ENCODE measurements around the gene MATN4. TPM values are rescaled to one million over a fixed set of nuclear protein-coding genes. Genes with fewer than 3 reads are reported as not detected.

MATN4 gene
- total RNA-seq, 2 donors from 2014 or later: 0.20 to 0.46 TPM

DNA sequence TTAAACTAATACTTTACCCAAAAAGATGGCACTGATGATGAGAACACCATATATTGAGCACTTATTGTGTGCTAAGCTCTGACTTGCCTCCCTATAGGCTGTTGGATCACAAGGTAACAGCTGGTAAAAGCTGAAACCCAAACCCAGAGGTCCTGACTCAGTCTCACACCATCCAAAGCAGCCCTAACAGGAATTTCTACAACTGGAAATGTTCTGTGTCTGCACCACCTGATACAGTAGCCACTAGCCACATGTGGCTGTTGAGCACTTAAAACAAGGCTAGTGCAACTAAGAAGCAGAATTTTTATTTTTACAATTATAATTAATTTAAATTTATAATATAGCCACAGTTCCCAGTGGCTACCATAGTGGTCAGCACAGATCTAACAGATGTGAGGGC lies 15.6 kb upstream of the MATN4 start:
- TF ChIP-seq, protein P1, sequence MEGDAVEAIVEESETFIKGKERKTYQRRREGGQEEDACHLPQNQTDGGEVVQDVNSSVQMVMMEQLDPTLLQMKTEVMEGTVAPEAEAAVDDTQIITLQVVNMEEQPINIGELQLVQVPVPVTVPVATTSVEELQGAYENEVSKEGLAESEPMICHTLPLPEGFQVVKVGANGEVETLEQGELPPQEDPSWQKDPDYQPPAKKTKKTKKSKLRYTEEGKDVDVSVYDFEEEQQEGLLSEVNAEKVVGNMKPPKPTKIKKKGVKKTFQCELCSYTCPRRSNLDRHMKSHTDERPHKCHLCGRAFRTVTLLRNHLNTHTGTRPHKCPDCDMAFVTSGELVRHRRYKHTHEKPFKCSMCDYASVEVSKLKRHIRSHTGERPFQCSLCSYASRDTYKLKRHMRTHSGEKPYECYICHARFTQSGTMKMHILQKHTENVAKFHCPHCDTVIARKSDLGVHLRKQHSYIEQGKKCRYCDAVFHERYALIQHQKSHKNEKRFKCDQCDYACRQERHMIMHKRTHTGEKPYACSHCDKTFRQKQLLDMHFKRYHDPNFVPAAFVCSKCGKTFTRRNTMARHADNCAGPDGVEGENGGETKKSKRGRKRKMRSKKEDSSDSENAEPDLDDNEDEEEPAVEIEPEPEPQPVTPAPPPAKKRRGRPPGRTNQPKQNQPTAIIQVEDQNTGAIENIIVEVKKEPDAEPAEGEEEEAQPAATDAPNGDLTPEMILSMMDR (conservative IDR thresholded peaks at IDR 0.05): no peak
- DNase-seq: no peak
- H3K36me3 Mint-ChIP-seq (ENCODE audit: low read depth): peaks cover 22% of the 10 kb centered on the region
- H3K4me1 Mint-ChIP-seq: peaks cover 9% of the 10 kb centered on the region
- H3K4me3 ChIP-seq (ENCODE audit: low read length): no peak overlapping the region
- no peaks in the 10 kb centered on the region for H3K27me3 ChIP-seq (ENCODE audit: control insufficient read depth, insufficient read depth, low read length, poor library complexity, severe bottlenecking)
- peaks cover 32% of the 10 kb centered on the region for H3K36me3 ChIP-seq (ENCODE audit: control insufficient read depth, insufficient read depth, low read length)
- no peaks in the 10 kb centered on the region for H3K9me3 Mint-ChIP-seq
- H3K27me3 Mint-ChIP-seq (ENCODE audit: insufficient read depth): no peaks in the 10 kb centered on the region
- H3K4me1 ChIP-seq (ENCODE audit: control insufficient read depth, insufficient read depth, low read length): no peaks in the 10 kb centered on the region
- H3K4me3 Mint-ChIP-seq: no peak overlapping the region
- no peak overlapping the region for H3K27ac Mint-ChIP-seq
- no peaks in the 10 kb centered on the region for H3K9me3 ChIP-seq (ENCODE audit: control insufficient read depth, low read length)
- H3K9ac ChIP-seq (ENCODE audit: extremely low read depth, low read length, poor library complexity, severe bottlenecking): no peak overlapping the region
- H3K27ac ChIP-seq (ENCODE audit: low read depth, low read length): no peak overlapping the region

- peaks cover 24% of the 10 kb centered on the region for H3K36me3 ChIP-seq (ENCODE audit: control insufficient read depth, insufficient read depth, low read length)
- WGBS, 2 experiments (ENCODE audit: insufficient coverage in 1 of 2, insufficient read length in 1 of 2): 75 to 77% methylated on average over 4 to 7 of the region's 7 CpGs
- H3K4me3 ChIP-seq (ENCODE audit: low read length): no peak overlapping the region
- Mint-ChIP-seq H3K27ac (no peak overlapping the region), H3K4me1 (peaks cover 9% of the 10 kb centered on the region), H3K9me3 (no peaks in the 10 kb centered on the region), H3K36me3 (ENCODE audit: low read depth) (peaks cover 15% of the 10 kb centered on the region), H3K4me3 (no peak overlapping the region), H3K27me3 (ENCODE audit: insufficient read depth) (no peaks in the 10 kb centered on the region)
- TF ChIP-seq, protein P1 (conservative IDR thresholded peaks at IDR 0.05): peak; percentile 56
- no peaks in the 10 kb centered on the region for H3K4me1 ChIP-seq (ENCODE audit: control insufficient read depth, insufficient read depth, low read length)
- no peak overlapping the region for H3K9ac ChIP-seq (ENCODE audit: extremely low read depth, low read length, poor library complexity, severe bottlenecking)
- DNase-seq: no peak
- H3K9me3 ChIP-seq (ENCODE audit: control insufficient read depth, low read length): no peaks in the 10 kb centered on the region
- H3K27me3 ChIP-seq (ENCODE audit: control insufficient read depth, insufficient read depth, low read length, poor library complexity, severe bottlenecking): no peaks in the 10 kb centered on the region
- H3K27ac ChIP-seq (ENCODE audit: low read depth, low read length): no peak overlapping the region
These were observed 14.9 kb upstream of the MATN4 start for GRCh38 chr20:45322952-45323383.

- no peak overlapping the region for H3K27ac Mint-ChIP-seq
- TF ChIP-seq, protein P1 (conservative IDR thresholded peaks at IDR 0.05): no peak
- no peak overlapping the region for H3K4me3 Mint-ChIP-seq
- Histone ChIP-seq H3K9ac (ENCODE audit: extremely low read depth, low read length, poor library complexity, severe bottlenecking) (no peak overlapping the region), H3K9me3 (ENCODE audit: control insufficient read depth, low read length) (no peaks in the 10 kb centered on the region), H3K27me3 (ENCODE audit: control insufficient read depth, insufficient read depth, low read length, poor library complexity, severe bottlenecking) (no peaks in the 10 kb centered on the region), H3K27ac (ENCODE audit: low read depth, low read length) (no peak overlapping the region), H3K4me1 (ENCODE audit: control insufficient read depth, insufficient read depth, low read length) (no peaks in the 10 kb centered on the region), H3K36me3 (ENCODE audit: control insufficient read depth, insufficient read depth, low read length) (peaks cover 9% of the 10 kb centered on the region), H3K4me3 (ENCODE audit: low read length) (no peak overlapping the region)
- 50 to 73% methylated on average over 2 to 4 of the region's 5 CpGs for WGBS, 2 experiments (ENCODE audit: insufficient coverage in 1 of 2, insufficient read length in 1 of 2)
- peaks cover 6% of the 10 kb centered on the region for H3K27me3 Mint-ChIP-seq (ENCODE audit: insufficient read depth)
- peaks cover 9% of the 10 kb centered on the region for H3K4me1 Mint-ChIP-seq
- peaks cover 4% of the 10 kb centered on the region for H3K36me3 Mint-ChIP-seq (ENCODE audit: low read depth)
- no peak for DNase-seq
- no peaks in the 10 kb centered on the region for H3K9me3 Mint-ChIP-seq
These were observed 13.0 kb upstream of the MATN4 start for GRCh38 chr20:45320948-45321595.

Data from endodermal cell (in vitro differentiated cells).